Activated CD4-positive, CD25-positive, alpha-beta regulatory T cell treated with anti-CD3 and anti-CD28 coated beads, Interleukin-2, amount 50 U/mL, for 72 hours (primary cell): ENCODE results near the gene EPC1.
"Not testable (repeated sequence)": the region's sequence is repeated elsewhere in the genome, so short reads cannot be mapped to it uniquely, and the experiment has no call there.

Source experiments
- DNase-seq: peaks from one replicate; pipeline ENCODE4 v3.0.0; 2021

The EPC1 gene

DNA sequence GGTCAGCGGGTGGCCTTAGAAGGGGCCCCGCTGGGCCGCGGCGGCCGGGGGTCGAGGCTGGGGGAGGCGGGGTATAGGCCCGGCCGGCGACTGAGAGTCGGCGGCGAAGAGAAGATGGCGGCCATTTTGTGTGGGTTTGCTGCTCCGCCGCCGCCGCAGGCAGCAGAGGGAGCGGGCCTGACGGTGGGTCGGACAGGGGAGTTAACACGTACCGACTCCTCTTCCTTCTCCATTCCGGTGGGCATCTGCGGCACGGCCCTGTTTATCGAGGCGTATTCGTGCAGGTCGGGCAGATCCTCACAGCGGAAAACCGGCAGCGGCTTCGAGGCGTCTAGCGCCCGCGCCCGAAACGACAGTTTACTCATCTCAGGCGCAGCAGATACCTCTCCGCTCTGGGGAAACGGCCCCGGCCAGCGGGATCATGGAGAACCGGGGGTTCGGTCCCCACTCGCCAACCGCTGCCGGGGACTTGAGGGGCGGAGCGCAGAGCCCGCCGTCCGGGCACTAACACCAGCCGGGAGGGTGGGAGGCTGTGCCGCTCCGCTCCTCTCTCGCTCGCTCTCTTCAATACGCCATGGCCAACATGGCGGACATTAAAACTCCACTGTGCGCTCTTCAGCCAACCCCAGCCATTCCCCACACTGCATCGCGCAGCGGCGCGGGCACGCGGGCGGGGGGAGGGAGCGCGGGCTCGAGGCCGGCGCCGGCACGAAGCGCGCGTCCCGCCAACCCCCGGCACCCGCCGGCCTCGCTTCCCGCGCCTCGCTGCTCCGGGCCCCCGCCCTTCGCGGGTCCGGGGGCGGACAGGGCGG lies at the start of gene EPC1:
Gene EPC1, minus strand, starts transcription at position 608 of the 812 bp plus-strand sequence. Its CDS starts 243 bp downstream, at position 365.
- peak; percentile 86 for DNase-seq

- no peak for DNase-seq
These were observed 47.0 kb upstream of the EPC1 start for GRCh38 chr10:32393911-32394310.

DNA sequence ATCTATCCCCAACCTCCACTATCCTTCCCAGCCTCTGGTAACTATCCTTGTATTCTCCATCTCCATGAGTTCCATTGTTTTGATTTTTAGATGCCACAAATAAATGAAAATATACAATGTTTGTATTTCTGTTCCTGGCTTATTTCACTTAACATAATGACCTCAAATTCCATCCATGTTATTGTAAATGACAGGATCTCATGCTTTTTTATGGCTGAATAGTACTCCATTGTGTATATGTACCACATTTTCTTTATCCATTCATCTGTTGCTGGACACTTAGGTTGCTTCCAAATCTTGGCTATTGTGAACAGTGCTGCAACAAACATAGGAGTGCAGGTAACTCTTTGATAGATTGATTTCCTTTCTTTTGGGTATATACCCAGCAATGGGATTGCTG lies 45.3 kb upstream of the EPC1 start:
- DNase-seq: not testable (repeated sequence)

GRCh38 chr10:32390193-32390592 lies 43.2 kb upstream of the EPC1 start:
- no peak for DNase-seq

- no peak for DNase-seq
These were observed 41.5 kb upstream of the EPC1 start for GRCh38 chr10:32388258-32389027.

DNA sequence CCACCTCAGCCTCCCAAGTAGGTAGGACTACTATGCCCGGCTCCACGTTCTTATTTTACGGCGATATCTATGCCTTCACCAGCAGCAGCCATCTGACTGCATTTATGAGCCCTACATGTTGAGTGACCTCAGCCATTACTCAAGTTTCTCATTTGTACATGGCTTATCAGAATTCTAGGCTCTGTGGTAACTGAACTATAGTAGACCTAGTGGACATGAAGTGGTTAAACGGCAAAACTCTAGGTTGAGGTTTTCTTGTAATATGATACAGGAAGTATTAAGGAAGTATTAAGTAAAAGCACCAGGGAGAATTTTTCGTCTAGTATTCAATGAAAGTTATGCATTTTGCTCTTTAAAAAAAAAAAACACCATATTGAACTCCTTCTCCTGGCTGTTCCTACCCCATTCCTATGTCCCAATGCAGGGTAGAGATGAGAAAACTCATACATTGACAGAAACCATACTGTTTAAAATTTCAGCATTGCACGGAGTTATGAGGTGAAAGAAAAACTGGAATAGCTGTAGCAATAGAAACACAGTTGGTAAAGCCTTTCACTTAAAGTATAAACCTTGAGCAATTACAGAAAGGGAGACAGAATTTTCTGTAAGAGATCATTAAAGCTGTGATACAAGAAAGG lies 39.8 kb upstream of the EPC1 start:
- no peak for DNase-seq

GRCh38 chr10:32384171-32384570 lies 37.2 kb upstream of the EPC1 start:
- DNase-seq: no peak

- no peak for DNase-seq
These were observed 34.2 kb upstream of the EPC1 start for GRCh38 chr10:32381165-32381564.

- no peak for DNase-seq
These were observed 33.1 kb upstream of the EPC1 start for GRCh38 chr10:32379950-32380551.

DNA sequence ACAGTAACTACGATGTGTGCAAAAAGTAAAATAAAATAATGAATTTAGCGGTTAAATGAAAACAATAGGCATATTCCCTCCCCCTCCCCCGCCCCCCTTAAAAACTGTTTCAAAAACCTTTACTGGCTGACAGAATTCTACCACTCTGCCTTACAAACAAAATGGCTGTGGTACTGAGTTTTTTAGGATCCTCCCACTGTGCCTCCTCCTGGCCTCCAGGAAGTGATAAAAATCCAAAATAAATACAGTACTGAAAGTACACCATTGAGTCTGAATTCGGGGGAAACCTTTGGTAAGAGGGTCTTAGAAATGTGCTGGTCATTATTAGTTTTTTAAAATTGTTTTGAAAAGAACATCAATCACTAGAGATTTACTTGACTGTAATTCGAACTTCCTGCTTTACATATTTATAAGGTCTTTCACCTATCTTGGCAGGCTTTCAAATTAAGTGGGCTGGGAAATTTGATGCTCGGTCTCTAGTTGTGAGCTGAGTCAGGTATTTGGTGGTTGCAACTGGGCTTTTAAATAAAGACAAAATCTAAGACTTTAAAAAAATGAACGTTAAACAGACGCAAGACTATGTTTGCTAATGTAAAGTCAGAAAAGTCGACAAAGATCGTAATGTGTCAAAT lies 32.5 kb upstream of the EPC1 start:
- no peak for DNase-seq

DNA sequence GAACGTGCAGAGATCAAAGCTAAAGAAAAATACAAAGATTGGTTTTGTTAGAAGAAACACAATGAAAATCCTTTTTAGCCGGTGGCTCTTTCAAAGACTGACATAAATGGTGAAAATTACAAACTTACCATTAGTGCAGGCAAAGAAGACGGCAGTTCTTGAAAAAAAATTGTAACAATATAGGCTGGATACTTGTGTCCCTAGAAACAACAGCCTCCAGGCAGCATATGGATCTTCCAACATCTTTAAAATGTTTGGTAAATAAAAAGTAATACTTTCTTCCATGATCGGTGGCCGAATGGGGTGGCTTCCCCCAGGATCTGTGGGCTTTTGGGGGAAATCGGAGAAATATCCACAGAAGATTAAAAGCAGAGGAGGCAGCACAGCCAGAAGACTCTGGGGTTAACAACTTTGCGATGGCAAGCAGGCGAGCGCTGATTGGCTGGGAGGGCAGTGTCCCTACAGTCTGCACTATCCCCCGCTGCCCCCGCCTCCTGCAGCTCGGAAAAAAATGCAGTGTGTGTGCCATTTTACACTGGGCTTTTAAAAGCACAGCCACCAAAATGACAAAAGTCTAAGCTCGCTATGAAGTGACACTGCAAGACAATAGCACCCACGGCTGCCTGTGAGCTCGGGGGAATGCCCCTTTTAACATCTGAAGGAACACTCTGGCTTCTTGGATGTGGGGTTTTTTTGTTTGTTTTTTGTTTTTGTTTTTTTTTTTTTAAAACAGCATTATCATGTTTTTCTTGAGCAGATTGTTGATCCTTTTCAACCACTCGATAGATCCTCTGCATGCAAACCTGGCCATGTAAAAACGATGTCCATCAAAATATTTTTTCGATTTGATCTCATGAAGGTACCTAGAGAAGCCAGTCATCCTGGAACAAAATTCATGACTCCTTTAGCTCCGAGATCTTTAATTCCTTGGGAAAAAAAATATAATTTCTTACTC lies 31.7 kb upstream of the EPC1 start:
- peak; percentile 85 for DNase-seq

DNA sequence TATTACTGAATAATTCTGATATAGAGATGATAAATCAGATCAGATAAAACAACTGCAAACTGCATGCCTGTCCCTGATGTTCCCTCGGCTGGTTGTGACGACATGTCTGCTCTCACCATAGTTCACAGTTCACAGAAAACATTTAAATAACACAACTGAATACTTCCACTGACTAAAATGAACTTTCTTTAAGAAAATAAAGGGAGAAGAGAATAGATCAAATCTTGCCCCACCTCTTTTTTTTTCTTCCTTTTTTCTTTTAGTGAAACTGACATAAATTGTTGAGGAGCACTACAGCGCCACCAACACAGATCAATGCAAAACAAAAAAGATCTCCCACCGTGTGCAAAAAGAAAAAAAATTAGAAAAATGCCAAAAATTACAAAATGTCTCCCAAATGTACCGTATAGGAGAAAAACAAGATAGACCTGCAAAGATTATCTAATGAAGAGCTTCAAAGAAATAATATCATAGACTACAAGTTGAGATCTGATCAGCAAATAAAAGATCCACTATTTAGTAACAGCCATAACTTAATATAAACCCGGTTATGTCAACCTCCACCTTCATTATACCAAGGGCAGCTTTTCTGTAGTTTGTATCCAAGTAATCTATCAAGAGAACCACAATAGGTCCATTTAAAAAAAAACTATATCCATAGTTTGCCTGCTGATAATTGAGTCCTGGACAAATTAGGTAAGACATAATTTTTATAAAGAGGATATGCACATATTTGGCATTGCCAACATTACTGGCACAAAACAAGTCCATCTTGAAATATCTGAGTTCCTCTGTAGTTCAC lies 30.7 kb upstream of the EPC1 start:
- DNase-seq: no peak

- no peak for DNase-seq
These were observed 29.8 kb upstream of the EPC1 start for GRCh38 chr10:32376771-32377170.

DNA sequence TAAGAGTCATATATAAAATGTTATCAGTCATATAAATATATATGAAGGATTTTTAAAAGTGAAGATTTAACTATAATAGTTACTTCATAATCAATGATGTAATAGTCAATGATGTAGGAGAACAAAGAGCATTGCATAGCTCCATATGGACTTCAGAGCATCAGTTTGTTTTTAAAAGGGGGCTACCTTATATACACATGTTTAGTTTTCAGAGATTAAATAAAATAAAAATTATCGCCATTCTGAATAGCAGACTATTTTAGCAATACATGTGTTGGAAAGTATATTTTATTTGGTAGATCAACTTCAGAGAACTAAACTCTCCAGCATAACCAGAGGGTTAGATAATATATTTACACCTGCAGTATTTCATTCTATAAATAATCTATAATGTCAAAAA lies 29.1 kb upstream of the EPC1 start:
- DNase-seq: no peak

DNA sequence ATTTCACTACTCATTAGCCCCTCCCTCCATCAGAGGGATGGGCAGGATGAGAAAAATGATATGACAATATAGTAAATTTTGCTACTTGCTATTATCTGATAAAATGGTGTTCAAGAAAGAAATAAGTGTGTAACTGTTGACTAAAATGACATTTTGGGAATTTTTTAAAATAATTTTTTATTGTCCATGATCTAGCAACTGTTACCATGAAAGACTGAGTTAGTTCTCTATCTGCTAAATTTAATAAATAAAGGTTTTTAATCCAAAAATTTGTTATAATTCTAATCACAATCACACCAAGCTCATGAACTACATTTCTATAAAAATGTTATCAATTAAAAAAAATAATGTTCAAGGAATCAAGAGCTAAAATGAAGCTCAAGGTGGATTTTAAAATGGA lies 28.7 kb upstream of the EPC1 start:
- DNase-seq: no peak

DNA sequence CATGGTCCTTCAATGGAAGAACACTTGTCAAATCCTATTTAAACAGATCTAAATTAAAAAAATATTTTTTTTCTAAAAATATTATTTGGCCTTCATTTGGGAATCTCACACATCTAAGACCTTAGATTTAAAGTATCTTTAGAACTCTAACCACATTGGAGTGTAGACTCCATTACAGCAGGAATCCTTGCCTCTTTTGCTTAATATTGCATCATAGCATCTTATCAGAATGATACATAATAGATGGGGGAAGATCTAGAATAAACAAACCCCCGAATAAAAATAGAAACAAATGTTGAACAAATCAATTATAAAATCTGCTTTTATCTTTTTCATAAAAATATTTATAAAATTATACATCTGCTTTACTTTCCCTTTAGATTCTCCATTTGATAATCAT lies 27.6 kb upstream of the EPC1 start:
- no peak for DNase-seq

GRCh38 chr10:32373496-32373895 lies 26.5 kb upstream of the EPC1 start:
- DNase-seq: no peak

DNA sequence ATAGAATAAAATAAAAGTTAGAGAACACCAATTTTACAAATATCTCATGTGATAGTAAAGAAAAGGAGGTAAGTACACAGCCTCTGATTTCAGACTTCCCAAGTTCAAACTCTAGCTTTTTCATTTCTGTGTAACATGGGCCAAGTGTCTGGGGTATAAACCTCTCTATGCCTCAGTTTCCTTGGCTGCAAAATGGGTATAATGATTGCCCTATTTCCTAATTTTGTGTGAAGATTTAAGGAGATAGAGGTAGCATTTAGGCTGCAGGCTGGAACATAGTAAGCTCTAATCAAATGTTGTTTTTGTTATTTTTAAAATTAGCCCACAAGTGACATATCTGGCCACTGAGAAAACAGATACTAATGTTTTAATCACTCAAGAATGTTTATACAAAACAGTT lies 26.1 kb upstream of the EPC1 start:
- no peak for DNase-seq

GRCh38 chr10:32372000-32372875 lies 25.3 kb upstream of the EPC1 start:
- no peak for DNase-seq

DNA sequence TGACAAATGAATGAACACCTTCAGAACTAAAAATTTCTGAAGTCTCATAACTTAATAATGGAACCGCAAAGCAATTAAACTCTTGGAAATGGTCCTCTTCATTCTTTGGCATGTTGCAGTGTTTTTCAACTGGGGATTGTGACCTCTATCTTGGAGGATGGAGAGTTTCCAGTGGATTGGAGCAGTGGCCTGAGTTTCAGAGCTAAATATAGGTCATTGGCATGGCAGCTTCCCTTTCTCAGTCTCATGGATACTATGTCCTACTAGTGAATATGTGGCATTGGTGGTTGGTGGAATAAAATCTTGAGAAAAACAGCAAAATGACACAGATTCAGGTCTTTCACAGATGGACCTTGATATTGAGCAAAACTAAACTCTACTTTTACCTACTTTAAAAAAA lies 24.1 kb upstream of the EPC1 start:
- no peak for DNase-seq
